MCF 10A (cell line): ENCODE results near the gene MST1R. TPM values are rescaled to one million over a fixed set of nuclear protein-coding genes. Genes with fewer than 3 reads are reported as not detected.
"Not testable (repeated sequence)": the region's sequence is repeated elsewhere in the genome, so short reads cannot be mapped to it uniquely, and the experiment has no call there.

ENCODE experiments used
- BruUV-seq: library from RNA; stranded (reverse); fragments of 400-500 nt; replicated peaks from 2 replicates; lab custom pipeline; 2021; lab: Mats Ljungman, UMichigan
- CTCF ChIA-PET: fragments of 300-600 bp; sonication (Branson Sonifier 250); formaldehyde crosslinking; extraction: SDS; loops from one replicate; lab custom pipeline; 2021; ENCODE audit warnings: antibody characterized with exemption, inconsistent platforms; lab: Yijun Ruan, JAX
- POLR2A ChIA-PET: fragments of 300-600, 350-650 bp; sonication (Branson Sonifier 250); formaldehyde crosslinking; extraction: SDS; loops from one replicate; lab custom pipeline; 2020; ENCODE audit warnings: antibody characterized with exemption, inconsistent platforms; lab: Yijun Ruan, JAX
- DNase-seq: peaks from one replicate; pipeline ENCODE4 v3.0.0-alpha.2; 2018; ENCODE audit not compliant: unreplicated experiment
- H3K27ac Mint-ChIP-seq: one replicate; pipeline ENCODE4 v1.8.0; 2022; ENCODE audit warnings: mild to moderate bottlenecking, low read depth, mixed read lengths; ENCODE audit not compliant: unreplicated experiment
- H3K27me3 Mint-ChIP-seq: one replicate; pipeline ENCODE4 v1.8.0; 2022; ENCODE audit warnings: mixed read lengths; ENCODE audit not compliant: insufficient read depth, unreplicated experiment
- H3K36me3 Mint-ChIP-seq: one replicate; pipeline ENCODE4 v1.8.0; 2022; ENCODE audit warnings: mild to moderate bottlenecking, moderate library complexity, mixed read lengths; ENCODE audit not compliant: insufficient read depth, unreplicated experiment
- H3K4me1 Mint-ChIP-seq: one replicate; pipeline ENCODE4 v1.8.0; 2022; ENCODE audit warnings: mixed read lengths; ENCODE audit not compliant: insufficient read depth, unreplicated experiment
- H3K4me3 Mint-ChIP-seq: one replicate; pipeline ENCODE4 v1.8.0; 2022; ENCODE audit warnings: mild to moderate bottlenecking, moderate library complexity, mixed read lengths; ENCODE audit not compliant: unreplicated experiment
- H3K9me3 Mint-ChIP-seq: one replicate; pipeline ENCODE4 v1.8.0; 2022; ENCODE audit warnings: mixed read lengths; ENCODE audit not compliant: unreplicated experiment
- intact Hi-C: fragments of 100-400 bp; cut with micrococcal nuclease; formaldehyde crosslinking; loops from 2 replicates; pipeline ENCODE4 v1.14.1; 2022
- total RNA-seq: library from RNA; stranded (reverse); gene quantifications from 2 replicates; pipeline ENCODE4 v1.2.3, GENCODE V29; 2022
- TF ChIP-seq, protein P1 (sequence below): fragments of 200-600 bp; IDR thresholded peaks from one replicate; pipeline ENCODE4 v1.8.0; 2022; ENCODE audit warnings: antibody characterized with exemption, mild to moderate bottlenecking; ENCODE audit not compliant: unreplicated experiment

The MST1R gene
- total RNA-seq, 1 experiment from 2014 or later: 103 TPM

DNA sequence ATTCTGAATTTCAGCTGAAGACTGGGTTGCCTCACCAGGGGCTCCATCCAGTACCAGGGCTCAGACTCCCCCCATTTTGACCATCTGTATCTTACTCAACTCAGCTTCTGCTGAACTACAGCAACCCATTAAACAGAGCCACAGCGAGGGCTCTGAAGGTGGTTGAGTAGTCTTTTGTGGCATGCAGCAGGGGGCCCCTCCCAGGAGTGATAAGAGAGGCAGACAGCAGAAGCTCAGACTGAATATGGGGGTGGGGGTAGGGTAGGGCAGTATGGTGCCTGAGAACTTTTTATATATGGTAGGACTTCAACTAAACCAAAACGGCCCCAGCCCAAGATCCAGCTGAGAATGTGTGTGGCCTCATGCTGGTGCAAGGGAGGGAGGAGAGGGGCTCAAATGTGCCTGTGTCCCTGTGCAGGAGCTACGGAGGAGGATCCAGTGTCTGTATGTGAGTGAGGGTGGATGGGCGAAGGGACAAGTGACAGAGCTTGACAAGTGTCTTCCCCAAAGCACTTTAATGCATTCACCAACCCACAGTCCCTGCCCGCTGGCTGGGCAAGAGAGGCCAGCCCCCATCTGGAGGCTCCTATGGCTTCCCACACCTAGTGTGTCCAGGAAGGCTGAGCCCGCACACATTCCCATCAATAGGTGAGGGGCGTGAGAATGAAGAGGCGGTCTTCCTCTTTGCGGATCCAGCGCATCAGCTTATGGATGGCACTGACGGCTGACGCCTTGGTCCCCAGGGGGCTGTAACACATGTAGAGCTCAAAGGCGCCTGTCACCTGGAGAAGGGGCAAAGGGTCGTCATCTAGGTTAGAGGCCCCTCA lies 4.9 kb upstream of the MST1R start:
- no TSS peak for BruUV-seq
- Mint-ChIP-seq H3K4me1 (peaks cover 12% of the 10 kb centered on the region), H3K36me3 (peaks cover 18% of the 10 kb centered on the region), H3K27ac (no peak overlapping the region), H3K9me3 (no peaks in the 10 kb centered on the region), H3K4me3 (no peak overlapping the region), H3K27me3 (no peaks in the 10 kb centered on the region)
- DNase-seq: no peak
- POLR2A ChIA-PET: no interaction called here
- intact Hi-C loops: no loop called here
- CTCF ChIA-PET: interaction anchor here (0.6 to 11.1 kb wide), 5 partner anchors 8 to 120 kb away, joined by 3 to 143 read pairs (median 6); partner anchors contain the start of gene INKA1
- TF ChIP-seq, protein P1, sequence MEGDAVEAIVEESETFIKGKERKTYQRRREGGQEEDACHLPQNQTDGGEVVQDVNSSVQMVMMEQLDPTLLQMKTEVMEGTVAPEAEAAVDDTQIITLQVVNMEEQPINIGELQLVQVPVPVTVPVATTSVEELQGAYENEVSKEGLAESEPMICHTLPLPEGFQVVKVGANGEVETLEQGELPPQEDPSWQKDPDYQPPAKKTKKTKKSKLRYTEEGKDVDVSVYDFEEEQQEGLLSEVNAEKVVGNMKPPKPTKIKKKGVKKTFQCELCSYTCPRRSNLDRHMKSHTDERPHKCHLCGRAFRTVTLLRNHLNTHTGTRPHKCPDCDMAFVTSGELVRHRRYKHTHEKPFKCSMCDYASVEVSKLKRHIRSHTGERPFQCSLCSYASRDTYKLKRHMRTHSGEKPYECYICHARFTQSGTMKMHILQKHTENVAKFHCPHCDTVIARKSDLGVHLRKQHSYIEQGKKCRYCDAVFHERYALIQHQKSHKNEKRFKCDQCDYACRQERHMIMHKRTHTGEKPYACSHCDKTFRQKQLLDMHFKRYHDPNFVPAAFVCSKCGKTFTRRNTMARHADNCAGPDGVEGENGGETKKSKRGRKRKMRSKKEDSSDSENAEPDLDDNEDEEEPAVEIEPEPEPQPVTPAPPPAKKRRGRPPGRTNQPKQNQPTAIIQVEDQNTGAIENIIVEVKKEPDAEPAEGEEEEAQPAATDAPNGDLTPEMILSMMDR: no peak

DNA sequence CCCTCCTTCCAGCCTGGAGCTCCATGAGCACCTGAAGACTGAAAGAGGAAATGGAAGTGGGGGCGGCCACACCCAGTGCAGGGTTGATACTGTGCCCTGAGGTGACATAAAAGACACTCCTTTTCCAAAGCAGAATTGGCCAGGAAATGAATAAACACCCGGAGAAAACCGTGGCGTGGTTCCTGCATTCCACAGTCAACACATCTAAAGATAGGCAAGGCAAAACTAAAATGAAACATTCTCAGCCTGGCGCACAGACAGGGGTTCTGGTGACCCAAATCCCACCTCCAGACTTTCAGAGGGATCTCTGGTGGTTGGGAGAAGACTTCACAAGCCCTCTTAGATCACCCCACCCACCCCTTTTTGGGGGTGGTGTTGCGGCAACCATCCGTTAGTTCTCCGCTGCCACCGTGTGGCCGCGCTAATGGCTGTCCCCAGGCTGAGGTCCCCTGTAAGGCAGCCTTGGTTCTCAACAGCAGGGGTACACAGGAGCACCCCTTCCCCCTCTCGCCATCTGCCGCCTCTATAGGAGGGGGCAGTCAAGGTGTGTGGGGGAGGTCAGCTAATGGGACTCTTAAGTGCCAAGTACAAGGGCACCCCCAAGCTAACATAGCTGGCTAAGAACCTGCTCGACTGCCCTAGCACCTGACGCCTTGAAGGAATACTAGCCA lies 2.5 kb upstream of the MST1R start:
- CTCF ChIA-PET: interaction anchor here (0.6 to 11.1 kb wide), 36 partner anchors 10 to 998 kb away, joined by 3 to 143 read pairs (median 4); partner anchors contain the start of genes CDHR4, INKA1, MON1A and TRAIP
- BruUV-seq: no TSS peak
- intact Hi-C loops: loop anchor here (1.0 kb wide), 3 partner anchors 67 to 203 kb away; no protein-coding TSS in a partner anchor
- TF ChIP-seq, protein P1: peak; percentile 70
- Mint-ChIP-seq H3K27ac (peak overlapping the region; percentile 59), H3K27me3 (no peaks in the 10 kb centered on the region), H3K4me3 (peak overlapping the region; percentile 59), H3K36me3 (peaks cover 18% of the 10 kb centered on the region), H3K9me3 (no peaks in the 10 kb centered on the region), H3K4me1 (peaks cover 15% of the 10 kb centered on the region)
- POLR2A ChIA-PET: interaction anchor here (0.6 to 3.4 kb wide), 10 partner anchors 10 to 584 kb away, joined by 3 to 21 read pairs (median 4); partner anchors contain the start of genes CDHR4, INKA1, IP6K1 and MON1A
- peak; percentile 72 for DNase-seq

DNA sequence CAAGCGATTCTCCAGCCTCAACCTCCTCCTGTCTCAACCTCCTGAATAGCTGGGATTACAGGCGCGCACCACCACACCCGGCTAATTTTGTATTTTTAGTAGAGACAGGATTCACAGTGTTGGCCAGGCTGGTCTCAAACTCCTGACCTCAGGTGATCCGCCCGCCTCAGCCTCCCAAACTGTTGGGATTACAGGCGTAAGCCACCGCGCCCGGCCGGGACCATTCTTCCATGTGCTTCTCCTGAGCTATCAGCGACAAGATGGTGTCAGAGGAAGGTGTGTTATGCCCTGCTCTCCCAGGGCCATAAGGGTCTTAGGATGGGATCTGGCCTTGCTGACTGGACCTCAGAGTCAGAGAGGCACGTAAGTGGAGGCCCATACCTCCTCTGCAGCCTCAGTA lies 775 bp upstream of the MST1R start:
- not testable (repeated sequence) for DNase-seq, H3K36me3 Mint-ChIP-seq, H3K27me3 Mint-ChIP-seq, BruUV-seq, H3K9me3 Mint-ChIP-seq
- H3K4me1 Mint-ChIP-seq: peaks cover 21% of the 10 kb centered on the region
- ChIA-PET POLR2A (interaction anchor here (0.6 to 3.4 kb wide), 2 partner anchors 105 to 343 kb away, joined by 3 to 13 read pairs; partner anchors contain the start of gene CDHR4), CTCF (interaction anchor here (0.5 to 11.1 kb wide), 6 partner anchors 12 to 233 kb away, joined by 3 to 143 read pairs (median 22); partner anchors contain the start of gene INKA1)
- H3K4me3 Mint-ChIP-seq: peak overlapping the region; percentile 73
- intact Hi-C loops: loop anchor here (5.0 kb wide), 1 partner anchor 182 kb away; the partner anchor contains the start of gene GMPPB
- peak overlapping the region; percentile 61 for H3K27ac Mint-ChIP-seq

DNA sequence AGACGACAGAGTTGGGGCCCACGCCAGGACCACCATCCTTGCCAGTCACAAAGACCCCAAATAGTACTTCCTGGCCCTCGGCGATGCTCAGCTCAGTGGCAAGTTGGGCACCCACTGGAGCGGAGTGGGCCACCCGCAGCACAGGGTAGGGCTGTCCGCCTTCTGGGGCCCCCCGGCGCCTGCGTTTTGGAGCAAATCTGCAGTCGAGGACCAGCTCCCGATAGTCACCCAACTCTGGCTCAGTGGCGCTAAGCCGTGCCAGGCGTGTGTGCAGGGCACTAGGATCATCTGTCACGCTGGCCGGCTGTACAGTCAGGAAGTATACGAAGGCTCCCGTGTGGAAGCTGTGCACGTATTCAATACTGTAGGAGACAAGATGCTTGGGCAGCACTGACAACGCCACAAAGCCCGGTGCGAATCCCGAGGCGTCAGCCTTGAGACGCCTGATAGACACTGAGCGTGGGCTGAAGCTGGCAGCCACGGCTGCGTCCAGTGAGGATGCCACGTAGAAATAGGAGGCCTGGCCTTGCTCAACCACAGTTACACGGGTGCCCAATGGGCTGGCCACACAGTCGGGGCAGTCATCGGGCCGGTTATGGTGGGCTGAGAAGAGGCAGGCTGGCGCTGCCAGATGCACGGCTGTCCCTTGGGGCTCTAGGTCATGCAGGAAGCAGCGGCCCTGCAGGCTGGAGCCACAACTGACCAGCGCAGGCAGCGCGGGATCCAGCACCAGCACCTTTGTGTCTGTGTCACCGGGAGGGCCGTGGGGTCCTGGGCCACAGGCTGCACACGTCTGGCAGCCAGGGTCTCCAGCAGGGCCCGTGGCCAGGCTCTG lies 945 bp downstream of the MST1R start:
- no TSS peak for BruUV-seq
- POLR2A ChIA-PET: interaction anchor here (1.0 to 5.1 kb wide), 8 partner anchors 13 to 402 kb away, joined by 3 to 30 read pairs (median 6); partner anchors contain the start of genes INKA1, IP6K1, MON1A and RBM6
- Mint-ChIP-seq H3K9me3 (no peaks in the 10 kb centered on the region), H3K27me3 (no peaks in the 10 kb centered on the region), H3K36me3 (peaks cover 6% of the 10 kb centered on the region), H3K27ac (no peak overlapping the region), H3K4me3 (peak overlapping the region; percentile 73), H3K4me1 (peaks cover 21% of the 10 kb centered on the region)
- CTCF ChIA-PET: interaction anchor here (0.6 to 11.1 kb wide), 4 partner anchors 8 to 1632 kb away, joined by 3 to 143 read pairs (median 3); no protein-coding TSS in a partner anchor
- intact Hi-C loops: loop anchor here (5.0 kb wide), 1 partner anchor 180 kb away; the partner anchor contains the start of gene GMPPB
- no peak for DNase-seq
- TF ChIP-seq, protein P1: no peak
